ENCODE data around the gene IL16.
A peak's percentile ranks its signal among the peaks of the same experiment; 100 is the strongest.
"Not testable (repeated sequence)": the region's sequence is repeated elsewhere in the genome, so short reads cannot be mapped to it uniquely, and the experiment has no call there.

The IL16 gene

DNA sequence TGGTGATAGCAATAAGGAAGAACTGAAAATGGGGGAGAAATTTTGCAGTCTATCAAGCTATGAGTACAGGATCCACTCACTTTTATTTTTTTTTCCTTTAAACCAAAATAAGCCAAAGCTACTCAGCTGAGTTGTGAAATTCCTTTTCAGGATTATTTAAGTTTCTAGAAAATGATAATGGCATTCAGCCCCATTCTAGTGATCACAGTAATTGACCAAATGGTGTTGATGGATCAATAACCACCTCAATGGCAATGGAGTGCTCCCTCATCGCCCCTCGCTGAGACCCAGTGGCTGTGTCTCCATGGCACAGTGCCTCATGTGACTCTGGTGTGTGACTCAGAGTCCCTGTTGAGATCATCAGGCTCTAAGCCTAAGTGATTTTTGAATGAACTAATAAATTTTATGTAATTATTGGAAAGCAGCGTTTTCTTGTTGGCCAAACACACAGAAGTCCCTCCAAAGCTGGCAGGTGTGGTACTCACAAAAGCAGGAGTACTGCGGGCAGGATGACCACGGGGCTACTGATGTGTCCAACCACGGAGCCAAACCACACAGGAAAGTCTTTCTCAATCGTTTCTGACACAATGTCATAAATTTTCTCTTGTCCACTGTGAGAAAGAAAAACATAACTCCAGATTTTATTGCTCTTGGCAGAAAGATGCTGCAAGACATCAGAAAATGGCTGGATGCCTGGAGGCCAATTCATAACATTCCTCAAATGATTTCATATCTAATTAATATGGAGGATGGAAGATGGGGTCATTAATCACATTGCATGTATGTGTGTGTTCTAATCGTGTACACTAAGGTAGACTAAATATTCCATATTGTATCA is 141.7 kb downstream of the IL16 start:
- peak; percentile 94 for DNase-seq (ENCODE audit: low read depth)

DNA sequence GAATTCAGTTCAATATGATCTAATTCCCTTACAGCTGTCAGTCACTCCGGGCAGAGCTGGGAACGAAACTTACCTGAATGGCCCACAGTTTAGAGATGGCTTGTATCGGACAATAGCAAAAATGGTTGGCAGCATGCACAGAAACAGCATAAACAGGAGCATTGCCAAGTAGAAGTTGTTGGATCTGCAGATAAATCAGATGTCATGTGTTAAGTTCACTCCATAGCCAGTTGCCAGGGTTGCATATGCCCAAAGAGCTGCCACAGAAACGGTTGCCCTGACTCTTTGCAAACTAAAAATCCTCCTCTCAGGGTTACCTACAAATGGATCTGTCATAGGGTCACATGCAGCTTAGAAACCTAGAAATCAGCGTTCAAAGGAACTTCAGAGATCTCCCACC is 142.6 kb downstream of the IL16 start:
- no peak for DNase-seq (ENCODE audit: low read depth)

DNA sequence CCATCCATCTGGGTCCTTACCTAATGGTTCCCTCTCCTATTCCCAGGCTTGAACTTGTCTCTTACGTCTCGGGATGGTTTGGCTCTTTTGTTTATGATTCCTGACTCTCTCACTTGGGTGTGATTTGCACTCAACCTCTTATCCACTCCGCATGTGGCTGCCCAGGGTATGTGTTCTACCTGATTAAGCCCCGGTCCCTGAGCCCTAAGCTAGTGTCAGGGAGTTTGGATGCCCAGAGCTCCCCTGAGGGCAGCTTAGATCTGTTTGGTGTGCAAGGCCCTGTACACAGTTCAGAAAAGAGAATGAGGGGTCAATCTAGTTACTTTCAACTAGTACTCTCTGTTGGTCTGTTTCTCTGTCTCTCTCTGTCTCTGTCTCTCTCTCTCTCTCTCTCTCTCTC is 143.2 kb downstream of the IL16 start:
- DNase-seq (ENCODE audit: low read depth): no peak

DNA sequence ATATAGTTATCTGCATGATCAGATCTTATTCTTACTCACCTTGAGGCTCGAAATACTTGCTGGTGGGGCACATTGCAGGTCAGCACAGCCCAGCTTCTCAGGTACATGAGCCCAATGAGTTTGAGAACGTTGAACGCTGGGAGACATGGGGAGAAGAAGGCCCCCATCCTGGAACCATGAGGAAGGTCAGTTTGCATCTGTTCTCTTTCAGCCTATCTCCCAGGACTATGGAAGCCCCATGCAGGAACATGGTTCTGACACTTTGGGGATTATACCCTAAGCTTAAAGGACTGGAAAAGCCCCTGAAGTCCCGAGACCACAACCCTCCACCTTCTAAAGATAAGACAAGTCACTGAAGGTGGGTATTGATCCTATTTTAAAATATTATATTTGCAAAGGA is 144.7 kb downstream of the IL16 start:
- DNase-seq (ENCODE audit: low read depth): no peak

DNA sequence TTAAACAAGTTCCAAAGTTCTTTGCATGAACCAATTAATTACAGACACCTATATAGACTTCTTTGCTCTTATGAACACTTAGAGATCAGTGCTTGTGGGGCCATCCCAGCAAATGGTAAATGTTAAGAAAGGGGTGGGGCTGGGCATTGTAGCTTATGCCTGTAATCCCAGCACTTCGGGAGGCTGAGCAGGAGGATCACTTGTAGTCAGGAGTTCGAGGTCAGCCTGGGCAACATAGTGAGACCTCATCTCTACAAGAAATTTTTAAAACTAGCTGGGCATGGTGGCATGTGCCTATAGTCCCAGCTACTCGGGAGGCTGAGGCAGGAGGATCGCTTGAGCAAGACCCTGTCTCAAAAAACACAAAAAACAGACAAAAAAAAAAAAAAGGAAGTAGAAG is 146.7 kb downstream of the IL16 start:
- no peak for DNase-seq (ENCODE audit: low read depth)

DNA sequence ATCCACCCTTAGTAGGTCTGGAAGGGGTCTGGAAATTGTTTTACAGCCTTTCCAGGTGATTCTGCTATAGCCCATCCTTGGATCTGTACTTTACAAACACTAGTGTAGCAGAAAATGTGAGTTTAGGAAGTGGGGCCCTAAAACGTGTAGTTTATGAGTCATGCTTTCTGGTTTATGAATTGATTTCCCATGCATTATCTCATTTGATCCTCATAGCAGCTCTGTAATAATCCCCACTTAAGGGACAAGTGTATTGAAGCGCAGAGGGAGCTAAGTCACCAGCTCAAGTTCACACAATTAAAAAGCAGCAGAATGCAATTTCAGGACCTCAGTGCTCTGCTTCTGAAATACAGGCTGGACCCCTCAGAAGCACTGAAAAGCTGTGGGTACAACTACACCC is 149.9 kb downstream of the IL16 start:
- DNase-seq (ENCODE audit: low read depth): no peak

DNA sequence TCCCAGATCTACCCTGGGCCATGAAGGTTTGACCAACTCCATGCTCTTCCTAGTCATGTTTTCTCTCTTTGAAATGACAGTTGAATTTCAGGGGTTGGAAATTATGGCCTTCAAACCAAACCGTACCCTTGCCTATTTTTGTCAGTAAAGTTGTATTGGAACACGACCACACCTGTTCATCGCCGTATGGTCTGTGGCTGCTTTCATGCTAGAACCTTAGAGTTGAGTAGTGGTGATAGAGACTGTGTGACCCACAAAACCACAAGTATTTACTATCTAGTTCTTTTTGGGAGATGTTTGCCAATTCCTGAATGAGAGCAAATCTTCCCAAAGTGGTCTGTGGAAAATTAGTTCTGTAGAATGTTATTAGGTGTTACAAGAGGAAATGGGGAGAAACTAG is 151.2 kb downstream of the IL16 start:
- no peak for DNase-seq (ENCODE audit: low read depth)

DNA sequence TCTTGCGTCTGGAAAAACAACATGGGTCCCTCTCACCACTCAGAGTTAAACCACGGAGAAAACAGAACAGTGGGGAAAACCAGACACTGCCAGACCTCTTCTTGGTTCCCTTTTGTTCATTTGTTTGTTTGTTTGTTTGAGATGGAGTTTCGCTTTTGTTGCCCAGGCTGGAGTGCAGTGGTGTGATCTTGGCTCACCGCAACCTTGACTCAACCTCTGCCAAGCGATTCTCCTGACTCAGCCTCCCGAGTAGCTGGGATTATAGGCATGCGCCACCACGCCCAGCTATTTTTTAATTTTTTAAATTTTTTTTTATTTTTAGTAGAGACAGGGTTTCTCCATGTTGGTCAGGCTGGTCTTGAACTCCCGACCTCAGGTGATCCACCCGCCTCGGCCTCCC is 152.0 kb downstream of the IL16 start:
- DNase-seq (ENCODE audit: low read depth): not testable (repeated sequence)

DNA sequence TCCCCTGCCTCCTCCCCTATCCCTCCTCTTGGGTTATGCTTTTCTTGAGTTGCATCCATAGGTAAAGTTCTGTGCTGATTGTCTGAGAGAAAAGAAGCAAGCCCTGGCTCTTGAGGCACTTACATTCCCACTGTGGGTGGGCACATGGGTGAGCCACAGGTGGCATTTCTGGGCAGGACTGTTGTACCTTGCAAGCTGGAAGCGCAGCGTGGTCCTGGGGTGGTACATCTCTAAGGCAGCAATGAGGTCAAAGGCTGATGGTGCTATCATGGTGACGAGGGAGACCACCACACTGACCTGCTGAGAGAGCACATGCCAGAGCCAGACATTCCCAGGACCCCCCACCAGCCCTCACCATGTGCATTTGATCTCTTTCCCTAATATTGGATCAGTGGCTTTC is 152.6 kb downstream of the IL16 start:
- DNase-seq (ENCODE audit: low read depth): no peak

DNA sequence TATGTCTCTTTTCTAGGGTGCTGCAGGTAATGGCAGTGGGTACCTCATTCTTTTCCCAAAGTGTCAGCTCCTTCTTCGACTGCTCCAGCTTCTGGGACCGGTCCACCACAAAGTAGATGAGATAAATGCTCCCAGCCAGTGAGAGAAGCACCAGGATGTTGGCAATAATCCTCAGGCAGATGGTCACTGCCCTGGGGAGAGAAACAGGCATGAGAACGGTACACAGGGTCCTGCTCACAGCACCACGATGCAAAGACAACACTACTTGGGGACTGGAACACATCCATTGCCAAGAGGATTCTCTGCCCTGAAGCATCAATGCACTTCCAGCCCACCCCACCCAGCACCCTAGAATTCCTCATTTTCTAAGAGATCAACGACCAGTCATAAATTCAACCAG is 155.0 kb downstream of the IL16 start:
- DNase-seq (ENCODE audit: low read depth): no peak

DNA sequence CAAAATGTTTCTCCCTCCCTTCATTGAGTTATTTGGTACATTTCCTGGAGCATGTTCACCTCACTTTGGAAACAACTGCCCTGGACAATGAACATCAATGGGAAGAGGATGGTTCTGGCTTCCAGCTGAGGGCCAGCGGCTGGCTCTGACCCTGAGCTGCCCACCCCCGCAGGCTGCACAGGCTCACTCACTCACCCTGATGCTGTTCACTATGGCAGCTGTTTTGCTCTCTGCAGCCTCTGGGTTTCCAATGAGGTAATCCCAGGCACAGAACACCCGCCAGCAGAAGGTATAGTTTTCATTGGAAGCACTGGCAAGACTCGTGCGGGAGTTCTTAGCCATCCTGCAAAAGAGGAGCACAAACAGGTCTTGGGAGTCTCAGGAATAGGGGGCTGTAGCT is 159.6 kb downstream of the IL16 start:
- DNase-seq (ENCODE audit: low read depth): no peak

DNA sequence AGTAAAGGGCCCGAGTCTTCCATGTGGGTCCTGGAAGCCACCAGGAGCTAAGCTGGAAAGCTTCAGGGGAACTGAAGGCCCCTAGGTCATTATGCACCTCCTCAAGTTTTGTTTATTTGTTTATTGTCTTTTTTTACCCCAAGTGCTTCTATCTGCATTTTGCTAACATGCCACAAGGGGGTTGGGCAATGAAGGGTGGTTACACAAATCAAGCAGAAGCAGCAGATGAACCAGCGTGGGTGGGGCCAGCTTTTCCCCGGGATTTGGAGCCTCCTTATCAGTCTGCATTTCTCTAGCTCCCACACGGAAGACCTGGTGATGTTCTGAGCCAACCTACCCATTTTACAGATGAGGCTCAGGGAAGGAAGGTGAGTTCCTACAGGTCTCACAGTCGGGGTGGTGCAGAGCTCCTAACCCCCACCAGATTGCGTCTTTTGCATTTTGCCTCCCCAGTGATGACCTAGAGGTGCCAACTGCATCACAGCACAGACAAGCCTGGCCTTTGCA is 160.6 kb downstream of the IL16 start:
- no peak for DNase-seq (ENCODE audit: low read depth)

DNA sequence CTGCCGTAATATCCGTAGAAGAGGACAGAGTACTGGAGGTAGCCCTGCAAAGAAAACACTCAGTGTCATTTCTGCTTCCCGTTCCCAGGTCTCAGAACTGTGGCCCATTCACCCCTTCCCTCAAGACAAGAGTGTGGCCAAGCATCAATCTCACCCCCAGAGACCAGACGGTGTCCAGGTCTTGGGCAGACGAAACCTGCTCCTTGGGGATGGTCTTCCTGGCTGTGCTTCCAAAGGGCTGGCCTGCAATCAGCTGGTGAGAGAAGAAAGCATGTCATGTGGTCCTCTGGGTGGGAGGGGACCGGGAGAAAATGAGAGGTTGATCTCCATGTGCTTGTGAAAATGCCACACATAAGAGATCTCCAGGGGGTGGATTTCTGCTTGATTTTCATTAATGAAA is 161.6 kb downstream of the IL16 start:
- no peak for DNase-seq (ENCODE audit: low read depth)

DNA sequence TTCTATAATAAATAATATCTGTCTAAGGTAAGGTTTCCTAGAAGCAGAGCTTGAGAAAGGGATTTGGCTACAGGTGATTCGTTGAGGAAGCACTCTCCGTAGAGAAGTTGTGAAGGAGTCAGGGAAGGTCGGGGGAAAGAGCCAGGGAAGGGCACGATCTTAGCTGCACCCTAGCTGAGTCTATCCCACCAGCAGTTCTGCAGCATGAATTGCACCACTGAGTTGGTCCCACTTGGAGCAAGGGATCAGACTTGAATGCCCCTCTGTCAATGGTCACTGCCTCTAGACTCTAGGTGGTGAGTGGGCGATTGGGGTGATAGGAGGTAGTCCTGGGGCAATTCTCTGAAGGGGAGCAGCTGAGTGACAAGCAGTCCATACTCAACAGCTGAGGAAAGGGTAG is 163.8 kb downstream of the IL16 start:
- DNase-seq (ENCODE audit: low read depth): no peak

DNA sequence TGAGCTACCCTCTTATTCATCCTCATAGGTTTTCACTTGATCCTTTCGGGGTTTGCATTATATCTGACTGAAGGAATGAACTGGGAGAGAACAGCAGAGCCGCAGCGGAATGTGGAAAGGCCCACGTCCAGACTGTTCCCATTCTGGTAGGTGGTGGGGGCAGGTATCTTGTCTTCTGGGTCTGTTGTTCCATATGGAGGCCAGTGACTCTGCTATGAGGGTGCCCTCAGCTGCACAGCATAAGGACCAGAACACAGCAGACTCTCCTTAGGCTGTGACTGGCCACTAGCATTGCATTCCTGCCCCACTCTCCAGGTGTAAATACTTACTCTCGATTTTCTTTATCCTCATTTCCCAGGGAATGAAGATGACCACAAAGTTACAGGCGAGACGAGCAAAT is 165.2 kb downstream of the IL16 start:
- no peak for DNase-seq (ENCODE audit: low read depth)

DNA sequence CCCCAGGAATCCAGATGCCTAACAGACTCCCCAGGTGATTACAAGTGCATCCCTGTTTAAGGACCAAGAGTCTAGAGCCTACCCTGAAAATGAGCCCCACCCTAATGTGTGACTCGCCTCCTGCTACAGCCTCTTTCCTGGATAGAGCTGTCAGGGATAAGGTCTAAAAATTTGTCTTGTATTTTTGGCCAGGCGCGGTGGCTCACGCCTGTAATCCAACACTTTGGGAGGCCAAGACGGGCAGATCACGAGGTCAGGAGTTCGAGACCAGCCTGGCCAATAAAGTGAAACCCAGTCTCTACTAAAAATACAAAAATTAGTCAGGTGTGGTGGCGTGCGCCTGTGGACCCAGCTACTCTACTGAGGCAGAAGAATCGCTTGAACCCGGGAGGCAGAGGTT is 166.1 kb downstream of the IL16 start:
- DNase-seq (ENCODE audit: low read depth): no peak

DNA sequence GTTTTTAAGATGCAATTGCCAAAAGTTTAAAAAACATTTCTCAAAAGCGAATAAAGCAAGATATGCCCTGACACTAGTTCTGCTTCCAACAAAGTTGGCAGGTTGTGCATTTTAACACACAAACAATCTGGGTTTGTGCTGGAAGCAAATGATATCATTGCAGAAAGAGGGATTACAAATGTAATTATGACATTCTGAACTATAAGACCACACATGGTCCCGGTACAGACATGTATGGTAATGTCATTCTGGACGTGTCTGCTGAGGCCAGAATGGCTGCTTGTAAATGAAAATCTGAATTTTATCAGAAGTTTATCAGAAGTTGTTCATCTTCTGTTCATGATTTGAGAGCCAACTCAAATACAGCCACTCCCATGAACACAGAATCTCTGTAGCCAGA is 166.6 kb downstream of the IL16 start:
- DNase-seq (ENCODE audit: low read depth): no peak

Measured in GM04504 (cell line).